Measurements from ENCODE around the gene MTM1. TPM values are rescaled to one million over a fixed set of nuclear protein-coding genes. Genes with fewer than 3 reads are reported as not detected.

MTM1 gene
- total RNA-seq, 1 experiment from 2014 or later = 6.4 TPM

DNA sequence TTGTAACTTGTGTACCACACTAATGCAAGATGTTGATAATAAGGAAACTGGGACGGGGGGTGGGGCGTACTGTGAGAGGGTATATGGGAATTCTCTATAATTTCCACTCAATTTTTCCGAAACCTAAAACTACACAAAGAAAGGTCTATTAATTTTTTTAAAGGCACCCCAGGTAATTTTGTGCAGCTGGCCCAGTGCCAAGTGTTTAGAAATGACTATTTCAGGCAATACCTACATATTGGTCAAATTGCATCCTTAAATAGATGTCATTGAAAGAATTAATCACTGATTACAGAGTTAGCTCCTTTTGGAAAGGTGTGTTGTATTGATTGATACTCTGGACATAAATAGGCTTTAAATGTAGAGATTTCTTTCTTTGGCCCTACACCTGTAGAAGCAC lies 114.7 kb downstream of the MTM1 start:
- no peak overlapping the region for H2BK12ac ChIP-seq (ENCODE audit: insufficient read length, low read depth, low read length)
- peaks cover 62 to 67% of the 10 kb centered on the region in 2 experiments for H3K9me3 Mint-ChIP-seq
- no peak overlapping the region for H3K9ac ChIP-seq (ENCODE audit: extremely low read depth, insufficient read length, low read length)
- H2BK5ac ChIP-seq (ENCODE audit: insufficient read length, low read length) = no peak overlapping the region
- no peak overlapping the region for H3K18ac ChIP-seq (ENCODE audit: insufficient read length, low read depth, low read length)
- no peak overlapping the region for H3K4ac ChIP-seq (ENCODE audit: low read depth, low read length)
- H3K27ac ChIP-seq (ENCODE audit: insufficient read length, low read depth, low read length) = no peak overlapping the region
- H3K27me3 ChIP-seq (ENCODE audit: insufficient read depth, low read length) = no peaks in the 10 kb centered on the region
- H3K14ac ChIP-seq (ENCODE audit: insufficient read depth, low read length) = no peak overlapping the region
- WGBS (ENCODE audit: extremely low coverage, insufficient read length, low lambda C conversion rate) = no CpG with 5 or more reads among the region's 3 CpGs
- H4K20me1 ChIP-seq (ENCODE audit: control insufficient read depth, insufficient read depth, insufficient read length) = no peaks in the 10 kb centered on the region
- H4K5ac ChIP-seq (ENCODE audit: insufficient read length, low read depth, low read length) = no peak overlapping the region
- H2AK5ac ChIP-seq (ENCODE audit: insufficient read length, low read length) = no peak overlapping the region
- H4K8ac ChIP-seq (replicated peaks; ENCODE audit: insufficient read length, low read depth, low read length) = no peak overlapping the region
- H2BK15ac ChIP-seq (ENCODE audit: low read depth, low read length) = no peak overlapping the region
- H3K79me1 ChIP-seq (ENCODE audit: insufficient read depth, low read depth, low read length, poor library complexity, severe bottlenecking) = no peaks in the 10 kb centered on the region
- no peaks in the 10 kb centered on the region for H3K9me3 ChIP-seq (ENCODE audit: control insufficient read depth, low read depth, low read length)
- H2AFZ ChIP-seq (ENCODE audit: low read length) = no peak overlapping the region
- H3K56ac ChIP-seq (ENCODE audit: insufficient read length, low read depth, low read length) = no peak overlapping the region
- no peaks in the 10 kb centered on the region for H3K23me2 ChIP-seq (ENCODE audit: insufficient read length, low read depth, low read length, poor library complexity, severe bottlenecking)
- H3K4me2 ChIP-seq (ENCODE audit: insufficient read depth, insufficient read length, low read length) = no peak overlapping the region
- H3K27ac Mint-ChIP-seq = no peak overlapping the region
- H3K36me3 Mint-ChIP-seq (ENCODE audit: insufficient read depth in 1 of 3, low read depth in 3 of 3) = peaks cover under 1 to 4% (median 4%) of the 10 kb centered on the region in 3 experiments; a peak in 3 of 7 replicates
- H3K27me3 Mint-ChIP-seq (ENCODE audit: low read depth) = no peaks in the 10 kb centered on the region; the same call in 1 of the 2 replicates
- peaks cover 4% of the 10 kb centered on the region; the same call in 1 of the 2 replicates for H3K4me1 ChIP-seq (ENCODE audit: insufficient read depth, low read length)
- no peak overlapping the region for H4K91ac ChIP-seq (ENCODE audit: insufficient read length, low read depth, low read length)
- no peak overlapping the region for H2BK20ac ChIP-seq (ENCODE audit: low read depth, low read length, poor library complexity, severe bottlenecking)
- TF ChIP-seq, protein P1, sequence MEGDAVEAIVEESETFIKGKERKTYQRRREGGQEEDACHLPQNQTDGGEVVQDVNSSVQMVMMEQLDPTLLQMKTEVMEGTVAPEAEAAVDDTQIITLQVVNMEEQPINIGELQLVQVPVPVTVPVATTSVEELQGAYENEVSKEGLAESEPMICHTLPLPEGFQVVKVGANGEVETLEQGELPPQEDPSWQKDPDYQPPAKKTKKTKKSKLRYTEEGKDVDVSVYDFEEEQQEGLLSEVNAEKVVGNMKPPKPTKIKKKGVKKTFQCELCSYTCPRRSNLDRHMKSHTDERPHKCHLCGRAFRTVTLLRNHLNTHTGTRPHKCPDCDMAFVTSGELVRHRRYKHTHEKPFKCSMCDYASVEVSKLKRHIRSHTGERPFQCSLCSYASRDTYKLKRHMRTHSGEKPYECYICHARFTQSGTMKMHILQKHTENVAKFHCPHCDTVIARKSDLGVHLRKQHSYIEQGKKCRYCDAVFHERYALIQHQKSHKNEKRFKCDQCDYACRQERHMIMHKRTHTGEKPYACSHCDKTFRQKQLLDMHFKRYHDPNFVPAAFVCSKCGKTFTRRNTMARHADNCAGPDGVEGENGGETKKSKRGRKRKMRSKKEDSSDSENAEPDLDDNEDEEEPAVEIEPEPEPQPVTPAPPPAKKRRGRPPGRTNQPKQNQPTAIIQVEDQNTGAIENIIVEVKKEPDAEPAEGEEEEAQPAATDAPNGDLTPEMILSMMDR (conservative IDR thresholded peaks at IDR 0.05) = no peak
- H3K4me3 Mint-ChIP-seq = no peak overlapping the region
- peaks cover 5% of the 10 kb centered on the region in 2 experiments; a peak in 3 of 4 replicates for H3K4me1 Mint-ChIP-seq
- no peak for DNase-seq
- H3K79me2 ChIP-seq (ENCODE audit: insufficient read depth, low read length) = no peaks in the 10 kb centered on the region
- no peak overlapping the region for H2BK120ac ChIP-seq (ENCODE audit: low read depth, low read length, poor library complexity, severe bottlenecking)
- H3K23ac ChIP-seq (ENCODE audit: insufficient read length, low read depth, low read length) = no peak overlapping the region
- no peak overlapping the region for H3T11ph ChIP-seq (ENCODE audit: low read length)

Data from H9 (cell line).